HUES6 (cell line): ENCODE results near the gene KCNK4.
A peak's percentile ranks its signal among the peaks of the same experiment; 100 is the strongest.
"Not testable (repeated sequence)": the region's sequence is repeated elsewhere in the genome, so short reads cannot be mapped to it uniquely, and the experiment has no call there.

ENCODE experiments used
- H3K27ac ChIP-seq: 2 replicates; pipeline ENCODE4 v1.7.0; 2013; ENCODE audit warnings: low read depth, mild to moderate bottlenecking, low read length, inconsistent platforms
- H3K27me3 ChIP-seq: 2 replicates; pipeline ENCODE4 v1.6.1; 2013; ENCODE audit warnings: low read length; ENCODE audit not compliant: control insufficient read depth, insufficient read depth
- H3K36me3 ChIP-seq: 2 replicates; pipeline ENCODE4 v1.6.1; 2013; ENCODE audit warnings: low read length; ENCODE audit not compliant: control insufficient read depth, insufficient read depth
- H3K4me1 ChIP-seq: 2 replicates; pipeline ENCODE4 v1.6.1; 2013; ENCODE audit warnings: low read length; ENCODE audit not compliant: control insufficient read depth, insufficient read depth
- H3K4me3 ChIP-seq: 2 replicates; pipeline ENCODE4 v1.5.1; 2013; ENCODE audit warnings: low read depth, low read length
- H3K9ac ChIP-seq: one replicate; pipeline ENCODE4 v1.6.1; 2013; ENCODE audit warnings: mild to moderate bottlenecking, low read length
- H3K9me3 ChIP-seq: 2 replicates; pipeline ENCODE4 v1.6.1; 2013; ENCODE audit warnings: low read depth, low read length; ENCODE audit not compliant: control insufficient read depth, insufficient read depth

Gene KCNK4

DNA sequence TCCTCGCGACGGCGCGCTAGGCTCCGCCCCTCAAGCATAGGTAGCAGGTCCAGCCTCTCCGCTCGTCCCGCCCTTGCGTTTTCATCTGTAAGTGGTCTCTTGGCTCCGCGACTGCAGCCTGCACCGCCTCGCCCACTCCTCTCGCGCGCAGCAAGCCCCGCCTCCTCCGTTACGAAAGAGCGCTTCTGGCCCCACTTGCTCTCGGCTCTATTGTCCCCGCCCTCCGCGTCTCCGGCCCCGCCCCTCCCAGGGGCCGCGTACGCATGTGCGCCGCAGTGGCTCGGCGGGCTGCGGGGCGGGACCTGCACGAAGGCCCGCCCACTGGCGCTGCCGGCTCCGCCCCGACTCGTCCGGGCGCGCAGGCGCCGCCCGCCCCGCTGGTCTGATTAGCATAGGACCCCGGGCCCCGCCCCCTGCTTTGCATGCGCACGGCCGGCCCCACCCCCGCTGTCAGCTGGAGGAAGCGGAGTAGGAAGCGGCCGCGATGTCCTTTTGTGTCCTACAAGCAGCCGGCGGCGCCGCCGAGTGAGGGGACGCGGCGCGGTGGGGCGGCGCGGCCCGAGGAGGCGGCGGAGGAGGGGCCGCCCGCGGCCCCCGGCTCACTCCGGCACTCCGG is 14.1 kb downstream of the KCNK4 start, which contains the start of gene ESRRA:
TSS of gene ESRRA (plus strand) at position 450 of the 616 bp plus-strand sequence. CDS start 1,656 bp downstream, outside the sequence.
- peak within 1 kb of the TSS; percentile 97 for H3K4me3 ChIP-seq
- peak within 1 kb of the TSS; percentile 90 for H3K27ac ChIP-seq
- peaks cover 5% of the 10 kb centered on the region; the same call in 1 of the 2 replicates for H3K36me3 ChIP-seq
- peak within 1 kb of the TSS; percentile 91 for H3K9ac ChIP-seq
- H3K4me1 ChIP-seq = peaks cover 17% of the 10 kb centered on the region
- H3K9me3 ChIP-seq = no peaks in the 10 kb centered on the region
- H3K27me3 ChIP-seq = peaks cover 16% of the 10 kb centered on the region

DNA sequence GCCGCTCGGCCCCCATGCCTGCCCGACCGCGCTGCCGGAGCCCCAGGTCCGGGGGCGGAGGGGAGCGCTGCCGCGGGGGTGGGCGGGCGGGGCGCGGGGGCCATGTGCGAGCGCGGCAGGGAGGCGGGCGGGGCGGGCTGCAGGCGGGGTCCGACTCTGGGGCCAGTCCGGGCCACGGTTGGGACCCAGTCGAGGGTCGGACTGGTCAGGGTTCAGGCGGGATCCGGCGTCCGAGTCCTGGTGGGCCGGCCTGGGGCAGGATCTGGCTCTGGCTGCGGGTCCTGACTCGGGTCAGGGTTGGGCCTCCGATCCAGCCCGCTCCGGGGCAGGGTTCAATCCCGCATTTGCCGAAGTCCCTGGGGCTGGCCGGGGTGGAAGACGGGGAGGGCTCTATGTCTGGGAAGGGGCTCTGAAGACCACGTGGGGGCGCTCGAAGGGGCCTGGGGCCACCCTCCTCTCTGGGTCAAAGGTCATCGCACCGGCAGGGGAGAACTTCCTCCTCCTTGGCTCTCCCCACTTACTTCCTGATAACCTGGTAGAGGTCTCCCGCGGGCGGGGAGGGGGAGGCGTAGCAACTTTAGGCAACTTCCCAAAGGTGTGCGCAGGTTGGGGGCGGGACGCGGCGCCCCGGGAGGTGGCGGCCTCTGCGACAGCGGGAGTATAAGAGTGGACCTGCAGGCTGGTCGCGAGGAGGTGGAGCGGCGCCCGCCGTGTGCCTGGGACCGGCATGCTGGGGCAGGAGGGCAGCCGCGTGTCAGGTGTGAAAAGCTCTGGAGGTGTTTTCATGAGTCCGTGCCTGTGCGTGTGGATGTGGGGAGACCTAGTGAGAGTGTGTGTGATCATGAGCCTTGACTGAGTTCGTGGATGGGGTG is 14.8 kb downstream of the KCNK4 start:
- Histone ChIP-seq H3K4me1 (peaks cover 13% of the 10 kb centered on the region), H3K27ac (peak overlapping the region; percentile 57; the same call in 1 of the 2 replicates), H3K36me3 (peaks cover 6% of the 10 kb centered on the region; the same call in 1 of the 2 replicates), H3K9ac (peak overlapping the region; percentile 82), H3K27me3 (peaks cover 8% of the 10 kb centered on the region), H3K9me3 (no peaks in the 10 kb centered on the region), H3K4me3 (peak overlapping the region; percentile 97)

DNA sequence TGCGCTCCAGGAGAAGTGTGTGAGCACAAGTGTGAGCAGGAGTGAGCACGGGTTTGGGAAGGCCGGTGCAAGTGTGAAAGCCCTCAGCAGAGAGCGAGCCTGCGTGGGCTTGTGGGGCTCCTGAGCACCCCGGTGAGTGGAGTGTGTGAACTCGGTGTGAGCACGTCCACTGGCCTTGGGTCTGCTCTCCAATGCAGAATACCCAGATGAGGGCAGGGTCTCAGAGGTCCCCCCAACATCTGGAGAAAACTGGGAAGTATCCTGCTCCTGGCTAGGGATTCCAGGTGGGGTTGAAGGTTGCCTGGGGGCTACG is 15.4 kb downstream of the KCNK4 start:
- Histone ChIP-seq H3K4me1 (peaks cover 13% of the 10 kb centered on the region), H3K27me3 (peaks cover 5% of the 10 kb centered on the region), H3K9me3 (no peaks in the 10 kb centered on the region), H3K4me3 (peak overlapping the region; percentile 97), H3K9ac (peak overlapping the region; percentile 82), H3K36me3 (peaks cover 8% of the 10 kb centered on the region; the same call in 1 of the 2 replicates), H3K27ac (peak overlapping the region; percentile 57; the same call in 1 of the 2 replicates)

GRCh38 chr11:64306876-64307622 is 15.9 kb downstream of the KCNK4 start:
- Histone ChIP-seq H3K27me3 (no peaks in the 10 kb centered on the region), H3K4me1 (peaks cover 13% of the 10 kb centered on the region), H3K9me3 (no peaks in the 10 kb centered on the region), H3K27ac (0 out of 2 replicates have a peak overlapping the region, but pooled peaks have one; percentile 57), H3K9ac (peak overlapping the region; percentile 82), H3K4me3 (peak overlapping the region; percentile 97), H3K36me3 (peaks cover 8% of the 10 kb centered on the region; the same call in 1 of the 2 replicates)

GRCh38 chr11:64307795-64308194 is 16.7 kb downstream of the KCNK4 start:
- not testable (repeated sequence) for H3K4me3 ChIP-seq, H3K27me3 ChIP-seq, H3K9ac ChIP-seq, H3K27ac ChIP-seq, H3K9me3 ChIP-seq
- Histone ChIP-seq H3K4me1 (peaks cover 13% of the 10 kb centered on the region), H3K36me3 (peaks cover 12% of the 10 kb centered on the region)

- Histone ChIP-seq H3K36me3 (peaks cover 36% of the 10 kb centered on the region), H3K4me3 (no peak overlapping the region), H3K27ac (no peak overlapping the region), H3K4me1 (no peaks in the 10 kb centered on the region), H3K9me3 (no peaks in the 10 kb centered on the region), H3K9ac (no peak overlapping the region), H3K27me3 (no peaks in the 10 kb centered on the region)
Measured at GRCh38 chr11:64312947-64313346, 21.8 kb downstream of the KCNK4 start.

DNA sequence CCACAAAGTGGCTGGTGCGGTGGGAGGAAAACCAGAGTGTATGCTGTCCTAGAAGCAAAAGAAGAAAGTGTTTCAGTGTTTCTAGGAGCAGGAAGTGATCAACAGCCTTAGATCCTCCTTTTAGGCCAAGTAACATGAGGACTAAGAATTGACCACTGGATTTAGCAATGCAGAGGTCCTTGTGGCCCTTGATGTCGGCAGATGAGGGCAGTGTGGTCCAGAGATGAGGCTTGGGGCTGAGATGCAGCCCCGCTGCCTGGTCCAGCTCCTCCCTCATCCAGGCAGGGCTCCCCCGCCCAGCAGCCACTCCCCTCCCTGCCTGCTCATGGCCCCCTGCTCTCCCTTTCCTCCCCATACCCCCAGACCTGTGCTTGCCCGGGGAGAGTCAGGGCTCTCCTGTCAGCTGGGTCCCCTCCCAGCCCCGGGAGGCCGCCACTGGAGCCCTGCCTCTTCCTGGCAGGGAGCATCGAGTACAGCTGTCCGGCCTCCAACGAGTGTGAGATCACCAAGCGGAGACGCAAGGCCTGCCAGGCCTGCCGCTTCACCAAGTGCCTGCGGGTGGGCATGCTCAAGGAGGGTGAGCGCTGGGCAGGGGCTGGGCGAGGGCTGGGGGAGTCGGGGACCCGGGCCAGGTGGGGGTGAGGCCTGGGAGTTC is 22.5 kb downstream of the KCNK4 start:
- Histone ChIP-seq H3K9ac (no peak overlapping the region), H3K27ac (no peak overlapping the region), H3K27me3 (no peaks in the 10 kb centered on the region), H3K9me3 (no peaks in the 10 kb centered on the region), H3K4me3 (no peak overlapping the region), H3K4me1 (no peaks in the 10 kb centered on the region), H3K36me3 (peaks cover 35% of the 10 kb centered on the region)

DNA sequence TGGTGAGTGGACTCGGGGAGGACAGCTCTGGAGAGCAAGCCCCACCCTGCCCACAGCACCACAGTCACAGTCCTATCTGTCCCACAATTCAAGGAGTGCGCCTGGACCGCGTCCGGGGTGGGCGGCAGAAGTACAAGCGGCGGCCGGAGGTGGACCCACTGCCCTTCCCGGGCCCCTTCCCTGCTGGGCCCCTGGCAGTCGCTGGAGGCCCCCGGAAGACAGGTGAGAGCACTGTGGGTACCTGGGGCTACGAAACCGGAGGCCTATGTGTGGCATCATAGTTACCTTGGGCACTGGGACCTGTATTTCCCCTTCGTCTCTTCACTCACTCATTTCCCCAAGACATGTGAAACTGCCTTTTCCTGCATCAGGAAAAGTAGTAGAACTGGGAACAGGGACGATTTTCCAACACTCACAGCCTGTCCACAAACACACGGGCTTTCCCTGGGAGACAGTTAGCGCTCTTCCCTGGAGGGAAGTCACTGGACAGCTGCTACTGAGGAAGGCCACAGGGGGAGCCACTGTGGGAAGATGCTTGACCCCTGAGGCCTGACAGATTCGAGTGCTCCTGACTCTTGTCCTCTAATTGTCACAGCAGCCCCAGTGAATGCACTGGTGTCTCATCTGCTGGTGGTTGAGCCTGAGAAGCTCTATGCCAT is 23.2 kb downstream of the KCNK4 start:
- Histone ChIP-seq H3K4me1 (peaks cover 5% of the 10 kb centered on the region), H3K9me3 (no peaks in the 10 kb centered on the region), H3K4me3 (no peak overlapping the region), H3K27ac (no peak overlapping the region), H3K36me3 (peaks cover 35% of the 10 kb centered on the region), H3K27me3 (no peaks in the 10 kb centered on the region), H3K9ac (no peak overlapping the region)

DNA sequence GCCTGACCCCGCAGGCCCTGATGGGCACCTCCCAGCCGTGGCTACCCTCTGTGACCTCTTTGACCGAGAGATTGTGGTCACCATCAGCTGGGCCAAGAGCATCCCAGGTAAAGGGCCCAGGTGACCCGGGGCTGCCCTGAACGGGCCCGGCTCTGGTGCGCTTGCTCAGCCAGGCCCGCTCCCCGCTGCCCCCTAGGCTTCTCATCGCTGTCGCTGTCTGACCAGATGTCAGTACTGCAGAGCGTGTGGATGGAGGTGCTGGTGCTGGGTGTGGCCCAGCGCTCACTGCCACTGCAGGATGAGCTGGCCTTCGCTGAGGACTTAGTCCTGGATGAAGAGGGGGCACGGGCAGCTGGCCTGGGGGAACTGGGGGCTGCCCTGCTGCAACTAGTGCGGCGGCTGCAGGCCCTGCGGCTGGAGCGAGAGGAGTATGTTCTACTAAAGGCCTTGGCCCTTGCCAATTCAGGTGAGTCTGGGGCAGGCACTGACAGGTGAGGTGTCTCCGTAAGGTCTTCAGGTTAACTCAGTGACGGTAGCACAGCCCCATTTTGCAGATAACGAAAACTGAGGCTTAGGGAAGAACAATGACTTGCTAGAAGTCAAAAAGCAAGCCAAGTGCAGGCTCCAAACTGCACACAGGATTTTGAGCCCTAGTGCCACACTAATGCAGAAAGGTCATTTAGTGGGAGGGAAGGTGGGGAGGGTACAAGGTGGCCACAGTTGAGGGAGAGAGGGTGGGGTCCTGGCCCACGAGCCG is 23.9 kb downstream of the KCNK4 start:
- Histone ChIP-seq H3K27me3 (no peaks in the 10 kb centered on the region), H3K36me3 (peaks cover 40% of the 10 kb centered on the region), H3K9me3 (no peaks in the 10 kb centered on the region), H3K4me1 (peaks cover 9% of the 10 kb centered on the region), H3K9ac (no peak overlapping the region), H3K27ac (no peak overlapping the region), H3K4me3 (no peak overlapping the region)
